Spleen (tissue), 11 donors: ENCODE results near the gene CYP4A22. TPM values are rescaled to one million over a fixed set of nuclear protein-coding genes. Genes with fewer than 3 reads are reported as not detected.
A peak's percentile ranks its signal among the peaks of the same experiment; 100 is the strongest.

Source experiments
- DNase-seq: peaks from one replicate; pipeline ENCODE4 v3.0.0-alpha.2; 2020
- H3K27ac ChIP-seq, 8 donors: fragments of 200-600 bp; sonication (generic) in 7 of 8; 1 replicate in 4 of 8; 2 replicates in 4 of 8; pipeline versions ENCODE4 v1.5.0 to v1.8.0; 2016 to 2021; ENCODE audit warnings: inconsistent platforms in 4 of 8, mild to moderate bottlenecking in 4 of 8, moderate library complexity in 1 of 8
- H3K27me3 ChIP-seq, 7 donors: fragments of 200-600 bp; sonication (generic) in 6 of 7; replicated peaks in 1 of 7; 1 replicate in 4 of 7; 2 replicates in 3 of 7; pipeline versions ENCODE4 v1.5.0 to v1.8.0; 2016 to 2021; ENCODE audit warnings: inconsistent platforms in 3 of 7, mild to moderate bottlenecking in 1 of 7
- H3K36me3 ChIP-seq, 6 donors: fragments of 200-600 bp; sonication (generic) in 5 of 6; 1 replicate in 4 of 6; 2 replicates in 2 of 6; pipeline versions ENCODE4 v1.5.0 to v1.8.0; 2016 to 2021; ENCODE audit warnings: inconsistent platforms in 2 of 6
- H3K4me1 ChIP-seq, 6 donors: fragments of 200-600 bp; sonication (generic) in 5 of 6; 1 replicate in 3 of 6; 2 replicates in 3 of 6; pipeline versions ENCODE4 v1.5.0 to v1.8.0; 2016 to 2021; ENCODE audit warnings: inconsistent platforms in 3 of 6
- H3K4me3 ChIP-seq, 8 donors: fragments of 200-600 bp; sonication (generic) in 7 of 8; 1 replicate in 4 of 8; 2 replicates in 4 of 8; pipeline versions ENCODE4 v1.5.0 to v1.8.0; 2016 to 2021; ENCODE audit warnings: inconsistent platforms in 4 of 8, mild to moderate bottlenecking in 4 of 8, moderate library complexity in 2 of 8
- H3K9me3 ChIP-seq, 8 donors: fragments of 200-600 bp; sonication (generic) in 7 of 8; 1 replicate in 4 of 8; 2 replicates in 4 of 8; pipeline versions ENCODE4 v1.5.0 to v1.8.0; 2016 to 2021; ENCODE audit warnings: inconsistent platforms in 4 of 8
- POLR2A ChIP-seq, 3 donors: fragments of 450-650 bp; IDR thresholded peaks; one replicate each; pipeline ENCODE4 v1.5.1; 2017; ENCODE audit warnings: antibody characterized with exemption in 3 of 3, mild to moderate bottlenecking in 1 of 3
- POLR2AphosphoS5 ChIP-seq, 3 donors: sonication (generic); formaldehyde crosslinking; IDR thresholded peaks; one replicate each; pipeline ENCODE4 v1.5.1; 2017; ENCODE audit warnings: antibody characterized with exemption in 3 of 3
- WGBS, 5 donors: extraction: QIAGEN DNeasy Blood & Tissue Kit in 3 of 5; methylation state at CpG; one replicate each; pipeline versions ENCODE4 v1.1.5 to v1.1.7; 2013 to 2018; 5-methylcytosine and 5-hydroxymethylcytosine counted together
- intact Hi-C: fragments of 100-400 bp; cut with DNase I; formaldehyde crosslinking; loops from one replicate; pipeline ENCODE4 v1.15.0; 2023; ENCODE audit warnings: low total_unique reads
- polyA plus RNA-seq, 3 donors: library from polyadenylated mRNA; stranded (reverse); fragments of 200-250 nt; gene quantifications; one replicate each; pipeline ENCODE4 v1.2.1, GENCODE V29; 2013
- total RNA-seq, 7 donors: library from RNA; depleted of rRNA in 3 of 7; stranded (reverse); fragments of >200 nt in 3 of 7; fragmentation: NEBNext Ultra II Directional in 4 of 7; extraction: Animal tissue kit (Norgen Biotek cat#: 25700) in 4 of 7; gene quantifications; one replicate each; pipeline versions ENCODE4 v1.1.0 to v1.2.1, GENCODE V29; 2016 to 2021
- TF ChIP-seq, protein P1 (sequence below), 11 experiments: fragments of 200-600 bp in 7 of 11; fragments of 450-650 bp in 4 of 11; sonication (generic) in 4 of 11; IDR thresholded peaks in 8 of 11; conservative IDR thresholded peaks in 3 of 11; 1 replicate in 7 of 11; 2 replicates in 4 of 11; pipeline versions ENCODE4 v1.4.0 to v1.8.0; 2016 to 2021; ENCODE audit warnings: antibody characterized with exemption in 11 of 11, inconsistent platforms in 4 of 11, mild to moderate bottlenecking in 1 of 11
- donor health status: healthy with polysubstance abuse.
- donor health status: DM: no; HTN: no; CAD: no; lungs with moderate emphysema.
- donor health status: DM: no; HTN: no; CAD: no.
- donor health status: Bipolar disorder and iron deficiency.
- donor health status: healthy.
- donor health status: DM: no; HTN: no; CAD: no.
- donor health status: DM: yes; HTN: yes; CAD: no.

Gene CYP4A22
- total and polyA plus RNA-seq, 10 donors = 0.43 TPM; not detected in 9

DNA sequence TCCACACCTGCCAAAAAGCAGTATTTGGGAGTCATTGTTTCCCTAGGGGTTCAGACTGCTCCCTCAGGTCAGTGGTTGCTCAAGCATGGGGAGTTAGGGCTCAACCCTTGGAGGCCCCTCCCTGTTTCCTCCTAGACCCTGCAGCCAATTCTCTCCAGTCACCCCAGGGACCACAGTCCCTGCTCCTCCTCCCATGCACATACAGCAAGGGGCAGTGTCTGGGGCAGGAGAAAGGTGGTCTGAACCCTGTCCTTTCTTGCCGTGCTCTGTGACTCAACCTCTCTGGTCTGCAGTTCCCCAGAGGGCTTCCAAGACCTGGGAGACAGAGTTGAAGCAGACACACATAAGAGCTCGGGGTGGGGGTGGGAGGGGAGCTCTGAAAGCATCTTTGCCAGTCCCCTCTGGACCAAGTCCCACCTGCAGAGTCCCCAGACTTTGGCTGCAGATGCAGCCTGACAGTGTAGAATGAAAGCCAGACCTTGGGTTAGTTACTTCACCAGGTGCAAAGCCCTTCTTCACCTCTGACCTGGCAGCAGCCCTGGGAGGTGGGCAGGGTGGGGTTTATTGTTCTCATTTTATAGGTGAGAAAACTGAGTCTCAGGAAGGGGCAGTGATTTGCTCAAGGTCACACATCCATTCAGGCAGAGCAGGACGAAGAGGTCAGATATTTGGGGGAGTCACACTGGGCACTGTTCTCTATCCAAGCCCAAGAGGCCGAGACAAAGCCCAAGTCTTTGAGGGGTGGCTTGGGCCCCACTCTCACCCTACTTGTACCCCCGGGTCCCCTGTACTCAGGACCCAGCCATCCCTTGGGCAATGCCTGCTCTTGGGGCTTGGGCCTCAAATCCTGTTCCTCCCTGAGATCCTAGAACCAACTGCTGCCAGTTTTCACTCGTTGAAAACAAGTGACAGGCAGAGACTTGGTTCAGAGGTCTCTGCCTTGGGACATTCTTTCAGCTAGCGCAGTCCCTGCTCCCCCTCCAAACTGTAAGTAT lies 51.8 kb downstream of the CYP4A22 start:
- Histone ChIP-seq H3K4me1 (peaks cover 0 to 30% (median 11%) of the 10 kb centered on the region in 6 donors), H3K4me3 (no peak overlapping the region), H3K36me3 (no peaks in the 10 kb centered on the region), H3K27ac (peak overlapping the region in 1 of 8 donors; percentile 54), H3K27me3 (peaks cover 0 to under 1% (median 0%) of the 10 kb centered on the region in 7 donors), H3K9me3 (no peaks in the 10 kb centered on the region)
- intact Hi-C loops = no loop called here
- TF ChIP-seq, protein P1, sequence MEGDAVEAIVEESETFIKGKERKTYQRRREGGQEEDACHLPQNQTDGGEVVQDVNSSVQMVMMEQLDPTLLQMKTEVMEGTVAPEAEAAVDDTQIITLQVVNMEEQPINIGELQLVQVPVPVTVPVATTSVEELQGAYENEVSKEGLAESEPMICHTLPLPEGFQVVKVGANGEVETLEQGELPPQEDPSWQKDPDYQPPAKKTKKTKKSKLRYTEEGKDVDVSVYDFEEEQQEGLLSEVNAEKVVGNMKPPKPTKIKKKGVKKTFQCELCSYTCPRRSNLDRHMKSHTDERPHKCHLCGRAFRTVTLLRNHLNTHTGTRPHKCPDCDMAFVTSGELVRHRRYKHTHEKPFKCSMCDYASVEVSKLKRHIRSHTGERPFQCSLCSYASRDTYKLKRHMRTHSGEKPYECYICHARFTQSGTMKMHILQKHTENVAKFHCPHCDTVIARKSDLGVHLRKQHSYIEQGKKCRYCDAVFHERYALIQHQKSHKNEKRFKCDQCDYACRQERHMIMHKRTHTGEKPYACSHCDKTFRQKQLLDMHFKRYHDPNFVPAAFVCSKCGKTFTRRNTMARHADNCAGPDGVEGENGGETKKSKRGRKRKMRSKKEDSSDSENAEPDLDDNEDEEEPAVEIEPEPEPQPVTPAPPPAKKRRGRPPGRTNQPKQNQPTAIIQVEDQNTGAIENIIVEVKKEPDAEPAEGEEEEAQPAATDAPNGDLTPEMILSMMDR (IDR thresholded peaks at IDR 0.05 in 8 of 11, conservative IDR thresholded peaks at IDR 0.05 in 3 of 11) = no peak
- TF ChIP-seq POLR2AphosphoS5 (IDR thresholded peaks at IDR 0.05) = no peak
- no peak for TF ChIP-seq POLR2A (IDR thresholded peaks at IDR 0.05)
- WGBS, 5 donors = 70 to 85% (median 80%) methylated on average over 4 to 7 of the region's 7 CpGs
- DNase-seq = peak; percentile 42

DNA sequence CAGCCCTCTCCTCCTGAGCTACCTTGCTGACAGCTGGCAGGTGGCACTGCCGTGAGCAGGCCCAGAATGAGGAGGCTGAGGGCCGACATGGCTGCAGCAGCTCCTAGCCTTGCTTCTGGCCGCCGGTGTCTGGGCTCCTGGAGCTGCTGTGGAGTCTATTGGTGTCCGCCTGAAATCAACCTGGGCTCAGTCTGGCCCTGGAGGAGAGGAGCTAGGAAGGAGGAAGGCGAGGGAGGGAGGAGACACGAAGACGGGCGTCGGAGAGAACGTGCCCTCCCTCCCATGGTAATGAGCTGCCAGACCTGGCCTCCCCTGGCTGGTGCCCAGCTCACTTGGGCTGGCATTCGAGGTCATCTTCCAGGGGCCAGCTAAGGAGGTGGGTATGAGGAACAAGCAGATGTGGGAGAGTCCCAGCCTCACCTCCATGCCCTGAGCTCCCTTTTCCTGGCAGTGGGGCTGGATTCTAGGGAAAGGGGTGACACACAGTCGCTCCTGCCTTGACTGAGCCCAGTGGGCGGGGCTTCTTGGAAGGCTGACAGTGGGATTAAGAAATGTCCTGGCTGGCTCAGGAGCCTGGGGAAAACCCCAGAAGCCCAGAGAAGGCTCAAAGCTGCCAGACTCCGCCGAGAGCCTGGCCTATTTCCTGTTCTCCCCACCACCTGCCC lies 52.7 kb downstream of the CYP4A22 start, which contains the start of gene PDZK1IP1:
Gene PDZK1IP1 (minus strand): TSS at position 193 of the 665 bp plus-strand sequence. CDS start 104 bp downstream, at position 89.
- peak; percentile 69 for DNase-seq
- intact Hi-C loops = loop anchor here (5.0 to 10.0 kb wide), 2 partner anchors 72 to 235 kb away; no protein-coding TSS in a partner anchor
- no peaks in the 10 kb centered on the region for H3K36me3 ChIP-seq
- TF ChIP-seq POLR2A (IDR thresholded peaks at IDR 0.05) = no peak
- TF ChIP-seq, protein P1 (IDR thresholded peaks at IDR 0.05 in 8 of 11, conservative IDR thresholded peaks at IDR 0.05 in 3 of 11) = no peak
- no peak for TF ChIP-seq POLR2AphosphoS5 (IDR thresholded peaks at IDR 0.05)
- H3K27ac ChIP-seq = peak within 1 kb of the TSS in 3 of 8 donors; percentile 11 to 54 (median 15)
- no peaks in the 10 kb centered on the region for H3K9me3 ChIP-seq
- WGBS, 5 donors = 54 to 70% (median 59%) methylated on average over 16 of the region's 16 CpGs
- H3K4me1 ChIP-seq = peaks cover 0 to 30% (median 11%) of the 10 kb centered on the region in 6 donors
- H3K4me3 ChIP-seq = no peak within 1 kb of the TSS
- no peaks in the 10 kb centered on the region for H3K27me3 ChIP-seq

DNA sequence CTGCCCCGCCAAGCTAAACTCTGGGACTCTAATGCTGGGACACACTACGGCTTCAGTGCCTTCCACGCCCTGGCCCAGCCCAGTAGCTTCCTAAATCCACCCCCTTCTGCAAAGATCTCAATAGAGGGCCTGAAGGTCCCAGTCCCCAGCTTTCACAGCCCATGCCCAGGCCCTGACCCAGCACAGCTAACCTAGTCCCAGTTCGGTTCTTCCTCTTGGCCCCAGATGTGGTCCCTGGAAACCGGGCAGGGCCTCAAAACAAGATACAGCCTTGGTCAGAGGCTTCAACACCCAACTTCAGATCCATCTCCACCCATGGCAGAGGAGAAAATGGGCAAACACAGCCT lies 53.2 kb downstream of the CYP4A22 start:
- peak; percentile 28 for DNase-seq
- WGBS, 5 donors = 51 to 69% (median 60%) methylated on average over 5 of the region's 5 CpGs
- H3K27me3 ChIP-seq = no peaks in the 10 kb centered on the region
- H3K4me3 ChIP-seq = no peak overlapping the region
- H3K9me3 ChIP-seq = no peaks in the 10 kb centered on the region
- TF ChIP-seq, protein P1 (IDR thresholded peaks at IDR 0.05 in 8 of 11, conservative IDR thresholded peaks at IDR 0.05 in 3 of 11) = no peak
- TF ChIP-seq POLR2AphosphoS5 (IDR thresholded peaks at IDR 0.05) = no peak
- no peaks in the 10 kb centered on the region for H3K36me3 ChIP-seq
- peak overlapping the region in 2 of 8 donors; percentile 15 to 54 for H3K27ac ChIP-seq
- peaks cover 0 to 30% (median 11%) of the 10 kb centered on the region in 6 donors for H3K4me1 ChIP-seq
- intact Hi-C loops = loop anchor here (5.0 to 10.0 kb wide), 2 partner anchors 72 to 234 kb away; no protein-coding TSS in a partner anchor
